Measurements from ENCODE around the gene WDR88.
"Not testable (repeated sequence)": the region's sequence is repeated elsewhere in the genome, so short reads cannot be mapped to it uniquely, and the experiment has no call there.

The WDR88 gene

DNA sequence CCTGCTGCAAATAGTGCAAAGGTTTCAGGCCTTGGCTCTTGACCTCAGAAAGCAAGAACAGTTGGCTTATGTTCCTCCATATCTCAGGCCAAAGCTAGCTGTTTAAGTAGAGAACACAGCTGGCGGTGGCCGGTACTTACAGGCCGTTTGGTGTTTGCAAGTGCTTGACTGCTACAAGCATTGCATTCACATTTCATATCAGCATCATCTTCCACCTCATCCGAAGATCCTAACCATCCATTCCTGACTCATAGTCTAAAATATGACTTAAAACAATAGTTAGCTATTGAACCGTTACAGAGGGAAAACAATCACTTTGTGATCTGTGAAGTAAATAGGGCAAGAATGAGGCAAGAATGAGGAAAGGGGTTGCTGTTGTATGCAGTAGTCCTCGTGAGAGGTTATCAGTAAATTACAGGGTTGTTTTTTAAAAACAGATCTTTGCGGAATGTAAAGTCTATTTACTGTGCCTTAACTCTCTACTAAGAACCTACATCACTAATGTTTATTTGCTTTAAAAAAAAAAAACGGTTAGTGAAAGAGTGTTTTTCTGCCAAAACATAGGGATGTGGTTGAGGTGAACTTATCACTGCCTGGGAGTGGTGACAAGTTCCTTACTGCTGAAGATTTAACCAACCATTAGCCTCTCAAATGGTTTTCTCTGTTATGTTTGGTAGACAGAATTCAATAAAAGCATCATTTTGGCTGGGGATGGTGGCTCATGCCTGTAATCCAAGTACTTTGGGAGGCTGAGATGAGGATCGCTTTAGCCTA is 21.6 kb upstream of the WDR88 start:
- Histone ChIP-seq H3K9me3 (ENCODE audit: control insufficient read depth, insufficient read depth, low read length) (no peaks in the 10 kb centered on the region), H3K4me1 (ENCODE audit: insufficient read depth, low read length) (no peaks in the 10 kb centered on the region), H3K36me3 (ENCODE audit: insufficient read depth, low read length) (peaks cover 7% of the 10 kb centered on the region), H3K9ac (ENCODE audit: low read depth, low read length) (no peak overlapping the region)

DNA sequence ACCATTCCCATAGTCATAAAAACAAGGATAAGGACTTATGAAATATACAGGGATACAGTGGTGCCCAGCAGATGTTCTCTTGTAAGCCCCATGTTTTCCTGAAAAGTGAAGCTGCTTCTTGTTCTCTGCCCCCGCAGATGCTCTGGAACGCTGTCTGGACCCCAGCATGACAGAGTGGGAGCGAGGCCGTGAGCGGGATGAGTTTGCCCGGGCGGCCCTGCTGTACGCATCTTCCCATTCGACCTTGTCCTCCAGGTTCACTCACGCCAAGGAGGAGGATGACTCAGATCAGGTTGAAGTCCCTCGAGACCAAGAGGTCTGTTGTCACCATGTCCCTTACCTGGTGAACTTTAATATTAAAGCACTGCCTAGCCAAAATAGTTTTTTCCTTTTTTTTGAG is 20.3 kb upstream of the WDR88 start:
- Histone ChIP-seq H3K4me1 (ENCODE audit: insufficient read depth, low read length) (no peaks in the 10 kb centered on the region), H3K9ac (ENCODE audit: low read depth, low read length) (no peak overlapping the region), H3K9me3 (ENCODE audit: control insufficient read depth, insufficient read depth, low read length) (no peaks in the 10 kb centered on the region), H3K36me3 (ENCODE audit: insufficient read depth, low read length) (peaks cover 7% of the 10 kb centered on the region)

DNA sequence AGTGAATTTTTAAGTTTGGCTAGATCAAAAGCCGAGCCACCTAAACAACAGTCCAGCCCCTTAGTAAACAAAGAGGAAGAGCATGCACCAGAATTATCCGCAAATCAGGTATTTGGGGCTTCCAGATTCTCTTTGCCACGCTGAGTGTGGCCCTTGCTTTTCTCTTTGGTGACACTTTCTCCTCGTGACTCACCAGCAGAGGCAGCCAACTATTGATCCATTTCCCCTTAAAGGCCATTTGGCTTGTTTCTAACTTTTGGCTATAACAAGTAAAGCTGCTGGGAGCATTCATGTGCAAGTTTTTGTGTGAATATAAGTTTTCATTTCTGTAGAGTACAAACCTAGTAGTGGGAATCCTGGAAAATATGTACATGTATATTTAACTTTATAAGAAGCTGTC is 17.6 kb upstream of the WDR88 start:
- Histone ChIP-seq H3K4me1 (ENCODE audit: insufficient read depth, low read length) (no peaks in the 10 kb centered on the region), H3K36me3 (ENCODE audit: insufficient read depth, low read length) (peaks cover 4% of the 10 kb centered on the region; the same call in 1 of the 2 replicates), H3K9me3 (ENCODE audit: control insufficient read depth, insufficient read depth, low read length) (no peaks in the 10 kb centered on the region), H3K9ac (ENCODE audit: low read depth, low read length) (no peak overlapping the region)

DNA sequence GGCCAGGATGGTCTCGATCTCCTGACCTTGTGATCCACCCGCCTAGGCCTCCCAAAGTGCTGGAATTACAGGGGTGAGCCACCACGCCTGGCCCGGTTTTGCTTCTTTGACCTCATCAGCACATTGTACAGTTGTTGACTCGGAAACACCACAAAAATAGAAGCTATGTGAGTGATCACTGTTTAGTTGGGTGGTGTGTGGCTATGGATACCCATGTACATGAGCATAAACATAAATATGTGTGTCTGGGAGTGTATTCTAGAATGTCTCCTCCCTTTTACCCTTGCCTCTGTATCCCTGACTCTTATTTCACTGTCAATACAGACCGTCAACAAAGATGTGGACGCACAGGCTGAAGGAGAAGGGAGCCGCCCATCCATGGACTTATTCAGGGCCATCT is 14.4 kb upstream of the WDR88 start:
- Histone ChIP-seq H3K9me3 (ENCODE audit: control insufficient read depth, insufficient read depth, low read length) (no peaks in the 10 kb centered on the region), H3K36me3 (ENCODE audit: insufficient read depth, low read length) (no peaks in the 10 kb centered on the region), H3K4me1 (ENCODE audit: insufficient read depth, low read length) (no peaks in the 10 kb centered on the region), H3K9ac (ENCODE audit: low read depth, low read length) (no peak overlapping the region)

DNA sequence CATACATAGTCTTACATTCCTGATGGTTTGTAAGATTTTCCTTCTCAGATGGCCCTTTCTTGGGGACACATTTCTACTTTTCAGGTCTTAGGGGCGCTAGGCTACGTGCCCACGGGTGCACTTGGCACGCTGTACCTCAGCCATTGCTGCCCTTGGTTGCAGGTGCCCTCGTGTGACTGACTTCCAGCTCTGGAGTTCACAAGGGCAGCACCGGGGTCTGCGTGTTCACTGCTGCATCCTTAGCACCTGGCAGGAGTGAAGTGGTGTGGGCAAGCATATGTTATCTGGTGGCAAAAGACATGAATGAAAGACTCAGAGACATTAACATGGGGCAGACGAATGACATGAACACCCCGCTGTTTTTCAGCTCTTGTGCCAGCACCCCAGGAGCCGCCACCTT is 13.3 kb upstream of the WDR88 start:
- H3K9ac ChIP-seq (ENCODE audit: low read depth, low read length) = no peak overlapping the region
- H3K9me3 ChIP-seq (ENCODE audit: control insufficient read depth, insufficient read depth, low read length) = no peaks in the 10 kb centered on the region
- no peaks in the 10 kb centered on the region for H3K36me3 ChIP-seq (ENCODE audit: insufficient read depth, low read length)
- H3K4me1 ChIP-seq (ENCODE audit: insufficient read depth, low read length) = no peaks in the 10 kb centered on the region

DNA sequence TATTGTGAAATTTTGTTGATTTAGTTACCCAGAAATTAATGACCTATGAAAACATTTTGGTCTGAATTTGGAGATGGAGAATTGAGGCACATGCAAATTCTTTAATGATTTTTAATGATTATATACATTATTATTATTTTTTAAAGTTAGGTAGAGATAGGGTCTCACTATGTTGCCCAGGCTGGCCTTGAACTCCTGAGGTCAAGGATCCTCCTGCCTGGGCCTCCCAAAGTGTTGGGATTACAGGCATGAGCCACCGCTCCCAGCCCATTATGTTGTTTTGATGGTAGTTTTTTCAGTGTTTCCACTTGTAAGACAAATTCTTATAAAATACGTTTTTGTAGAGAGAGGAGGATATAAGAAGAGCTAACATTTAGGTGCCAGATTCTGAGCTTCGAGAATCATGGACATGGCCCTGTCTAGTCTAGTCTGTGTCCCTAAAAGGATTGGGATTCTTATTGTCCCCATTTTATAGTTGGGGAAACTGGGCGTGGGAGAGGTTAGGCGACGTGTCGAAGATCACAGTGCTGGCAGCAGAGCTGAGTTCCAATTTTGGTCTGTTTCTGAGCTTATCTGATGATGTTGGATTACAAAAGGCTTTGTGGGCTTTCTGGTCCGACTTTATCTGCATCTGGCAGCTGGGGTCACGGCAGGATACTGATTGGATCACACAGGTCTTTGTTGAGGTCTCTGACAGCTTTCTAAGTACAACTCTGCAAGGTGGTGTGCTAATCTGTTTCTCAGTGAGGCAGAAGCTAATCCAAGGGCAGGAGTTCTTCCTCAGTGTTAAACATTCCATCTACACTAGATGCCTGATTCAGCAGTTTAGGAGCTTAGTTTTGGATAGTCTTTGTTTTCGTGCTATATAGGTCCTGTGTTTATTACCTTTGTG is 7.5 kb upstream of the WDR88 start:
- H3K36me3 ChIP-seq (ENCODE audit: insufficient read depth, low read length) = peaks cover 11% of the 10 kb centered on the region
- no peaks in the 10 kb centered on the region for H3K4me1 ChIP-seq (ENCODE audit: insufficient read depth, low read length)
- H3K9me3 ChIP-seq (ENCODE audit: control insufficient read depth, insufficient read depth, low read length) = no peaks in the 10 kb centered on the region
- no peak overlapping the region for H3K9ac ChIP-seq (ENCODE audit: low read depth, low read length)

DNA sequence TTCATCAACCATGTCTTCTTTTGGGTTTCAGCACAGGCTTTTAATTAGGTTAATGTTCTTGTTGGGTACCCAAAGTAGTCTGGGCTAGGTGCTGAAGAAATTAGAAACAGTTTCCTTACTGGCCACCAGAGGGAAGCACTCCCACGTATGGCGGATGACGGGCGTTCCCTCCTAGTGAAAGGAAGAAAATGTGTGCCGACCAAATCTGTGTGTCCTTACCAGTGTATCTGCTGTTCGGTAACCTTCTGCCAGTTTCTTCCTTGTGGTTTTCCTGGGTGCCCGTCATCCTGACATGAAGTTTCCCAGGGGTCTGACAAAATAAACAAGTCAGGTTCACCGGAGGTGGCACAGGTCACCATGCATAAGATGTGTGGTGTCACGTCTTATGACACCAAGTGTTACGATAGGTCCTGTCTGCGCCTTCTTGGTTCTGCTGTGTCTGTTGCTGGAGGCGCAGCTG is 6.0 kb upstream of the WDR88 start:
- no peaks in the 10 kb centered on the region for H3K9me3 ChIP-seq (ENCODE audit: control insufficient read depth, insufficient read depth, low read length)
- H3K9ac ChIP-seq (ENCODE audit: low read depth, low read length) = no peak overlapping the region
- H3K4me1 ChIP-seq (ENCODE audit: insufficient read depth, low read length) = no peaks in the 10 kb centered on the region
- H3K36me3 ChIP-seq (ENCODE audit: insufficient read depth, low read length) = peaks cover 11% of the 10 kb centered on the region

DNA sequence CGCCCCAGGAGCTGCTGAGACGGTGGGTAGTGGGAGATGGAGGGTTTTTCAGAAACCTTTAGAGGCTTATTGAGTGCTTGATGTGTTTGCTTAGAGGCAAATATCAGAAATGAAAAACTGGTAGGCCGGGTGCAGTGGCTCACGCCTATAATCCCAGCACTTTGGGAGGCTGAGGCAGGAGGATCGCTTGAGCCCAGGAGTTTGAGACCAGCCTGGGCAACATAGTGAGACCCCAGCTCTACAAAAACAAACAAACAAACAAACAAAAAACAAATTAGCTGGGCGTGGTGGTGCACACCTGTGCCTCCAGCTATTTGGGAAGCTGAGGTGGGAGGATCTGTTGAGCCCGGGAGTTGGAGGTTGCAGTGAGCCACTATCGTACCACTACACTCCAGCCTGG is 5.2 kb upstream of the WDR88 start:
- peaks cover 11% of the 10 kb centered on the region for H3K36me3 ChIP-seq (ENCODE audit: insufficient read depth, low read length)
- not testable (repeated sequence) for H3K4me1 ChIP-seq (ENCODE audit: insufficient read depth, low read length); H3K9ac ChIP-seq (ENCODE audit: low read depth, low read length); H3K9me3 ChIP-seq (ENCODE audit: control insufficient read depth, insufficient read depth, low read length)

DNA sequence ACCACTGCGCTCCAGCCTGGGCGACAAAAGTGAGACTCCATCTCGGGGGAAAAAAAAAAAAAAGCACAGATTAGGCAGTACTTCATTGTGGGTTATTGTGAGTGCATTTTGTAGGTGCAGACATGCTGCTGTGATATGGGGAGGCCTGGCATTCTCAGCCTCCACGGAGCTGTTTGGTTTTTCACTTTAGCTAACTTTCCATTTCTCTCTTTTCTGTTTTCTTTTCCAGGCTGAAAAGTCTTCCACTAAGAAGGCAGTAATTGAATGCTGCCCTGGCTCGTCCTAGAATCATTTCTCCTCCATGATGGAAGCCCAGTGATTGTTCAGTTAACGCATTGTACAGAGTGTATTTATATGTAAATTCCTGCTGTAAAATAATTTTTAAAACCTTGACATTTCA is 2.0 kb upstream of the WDR88 start:
- peaks cover 11% of the 10 kb centered on the region for H3K36me3 ChIP-seq (ENCODE audit: insufficient read depth, low read length)
- H3K9ac ChIP-seq (ENCODE audit: low read depth, low read length) = no peak overlapping the region
- H3K9me3 ChIP-seq (ENCODE audit: control insufficient read depth, insufficient read depth, low read length) = no peaks in the 10 kb centered on the region
- no peaks in the 10 kb centered on the region for H3K4me1 ChIP-seq (ENCODE audit: insufficient read depth, low read length)

DNA sequence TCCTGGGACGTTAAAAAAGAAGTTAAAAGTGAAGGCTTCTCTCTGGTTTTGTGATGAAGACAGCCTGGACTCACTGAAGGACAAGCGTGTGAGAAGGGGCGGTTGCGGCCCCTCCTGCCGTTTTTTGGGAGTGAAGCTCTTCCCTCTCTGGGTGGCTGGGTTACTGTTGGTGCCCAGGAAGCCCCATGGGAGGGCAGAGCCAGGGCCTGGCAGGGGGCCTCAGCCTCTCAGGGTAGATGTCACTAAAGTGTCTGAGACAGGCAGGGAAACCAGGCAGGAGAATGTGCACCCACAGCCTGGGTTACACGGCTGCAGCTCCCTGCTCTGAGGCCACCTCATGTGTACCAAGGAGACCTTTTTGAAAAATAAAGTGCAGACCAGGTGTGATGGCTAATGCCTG is 1.5 kb upstream of the WDR88 start:
- H3K36me3 ChIP-seq (ENCODE audit: insufficient read depth, low read length) = peaks cover 6% of the 10 kb centered on the region
- H3K4me1 ChIP-seq (ENCODE audit: insufficient read depth, low read length) = no peaks in the 10 kb centered on the region
- no peaks in the 10 kb centered on the region for H3K9me3 ChIP-seq (ENCODE audit: control insufficient read depth, insufficient read depth, low read length)
- H3K9ac ChIP-seq (ENCODE audit: low read depth, low read length) = no peak overlapping the region

DNA sequence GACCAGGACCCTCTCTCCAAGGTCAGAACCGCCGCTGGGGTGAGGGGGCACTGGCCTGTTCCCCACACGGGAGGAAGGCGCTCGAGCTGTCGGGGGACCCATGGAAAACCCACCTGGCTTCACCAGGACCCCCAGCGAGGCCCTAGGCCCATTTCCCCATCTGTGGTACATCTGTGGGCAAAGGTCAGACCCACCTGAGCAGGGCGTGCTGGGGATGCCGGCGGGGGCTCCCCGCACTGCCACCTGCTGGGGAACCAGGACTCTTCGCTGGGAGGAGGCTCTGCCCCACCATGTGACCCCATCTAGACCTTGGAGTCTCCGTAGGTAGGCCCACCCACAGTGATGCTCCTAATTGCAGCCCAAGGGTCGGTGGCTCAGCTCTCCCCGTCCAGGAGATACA is 511 bp downstream of the WDR88 start:
- Histone ChIP-seq H3K4me1 (ENCODE audit: insufficient read depth, low read length) (no peaks in the 10 kb centered on the region), H3K9ac (ENCODE audit: low read depth, low read length) (no peak overlapping the region), H3K9me3 (ENCODE audit: control insufficient read depth, insufficient read depth, low read length) (no peaks in the 10 kb centered on the region), H3K36me3 (ENCODE audit: insufficient read depth, low read length) (peaks cover 5% of the 10 kb centered on the region)

DNA sequence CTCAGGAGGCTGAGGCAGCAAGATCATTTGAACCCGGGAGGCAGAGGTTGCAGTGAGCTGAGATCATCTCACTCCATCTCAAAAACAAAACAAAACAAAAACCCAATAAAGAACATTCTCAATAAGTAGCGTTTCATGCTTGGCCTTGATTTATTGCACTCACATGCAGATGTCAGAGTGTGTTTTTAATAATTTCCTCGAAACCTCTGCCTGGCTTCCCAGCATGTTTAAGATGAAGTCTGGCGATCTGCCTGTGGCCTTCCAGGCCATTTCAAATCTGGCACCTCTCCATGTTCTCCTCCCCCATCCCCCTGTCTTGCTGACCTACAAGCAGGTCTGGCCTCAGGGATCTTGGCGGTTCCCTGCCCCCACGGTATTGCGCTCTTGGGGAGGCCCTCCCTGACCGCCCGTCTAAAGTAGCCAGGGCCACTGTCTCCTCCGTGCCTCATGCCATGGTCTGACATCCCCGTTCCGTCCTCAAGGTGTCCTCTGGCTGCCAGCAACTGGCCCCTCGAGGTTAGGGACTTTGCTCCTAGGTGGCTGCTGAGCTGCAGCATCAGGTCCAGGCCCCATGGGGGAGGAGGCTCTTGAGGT is 1.6 kb downstream of the WDR88 start:
- H3K9ac ChIP-seq (ENCODE audit: low read depth, low read length) = no peak overlapping the region
- no peaks in the 10 kb centered on the region; the same call in 1 of the 2 replicates for H3K36me3 ChIP-seq (ENCODE audit: insufficient read depth, low read length)
- no peaks in the 10 kb centered on the region for H3K9me3 ChIP-seq (ENCODE audit: control insufficient read depth, insufficient read depth, low read length)
- no peaks in the 10 kb centered on the region for H3K4me1 ChIP-seq (ENCODE audit: insufficient read depth, low read length)

DNA sequence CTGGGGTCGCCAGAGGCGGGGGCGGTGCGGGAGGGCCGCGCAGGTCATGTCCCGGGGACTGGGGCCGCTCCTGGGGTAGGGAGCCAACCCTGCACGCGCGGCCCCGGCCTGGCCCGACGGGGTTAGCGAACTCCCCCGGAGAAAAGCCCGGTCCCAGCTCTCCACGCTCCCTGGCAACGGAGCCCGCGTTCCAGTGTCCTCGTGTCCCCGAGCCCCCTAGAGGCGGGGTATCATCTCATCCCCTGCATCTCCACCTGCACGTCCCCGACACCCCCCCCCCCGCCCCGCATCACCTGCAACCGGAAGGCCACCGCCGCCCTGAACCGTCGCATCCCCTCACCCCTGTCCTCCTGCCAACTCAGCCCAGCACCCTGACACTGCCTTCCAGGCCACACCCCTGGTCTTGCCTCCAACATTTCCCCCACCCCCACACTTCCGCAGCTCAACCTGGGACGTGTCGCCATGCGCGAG is 2.7 kb downstream of the WDR88 start:
- H3K9ac ChIP-seq (ENCODE audit: low read depth, low read length) = peak overlapping the region; percentile 28; the same call in 1 of the 2 replicates
- H3K4me1 ChIP-seq (ENCODE audit: insufficient read depth, low read length) = peaks cover 4% of the 10 kb centered on the region; the same call in 1 of the 2 replicates
- H3K36me3 ChIP-seq (ENCODE audit: insufficient read depth, low read length) = no peaks in the 10 kb centered on the region
- H3K9me3 ChIP-seq (ENCODE audit: control insufficient read depth, insufficient read depth, low read length) = no peaks in the 10 kb centered on the region

DNA sequence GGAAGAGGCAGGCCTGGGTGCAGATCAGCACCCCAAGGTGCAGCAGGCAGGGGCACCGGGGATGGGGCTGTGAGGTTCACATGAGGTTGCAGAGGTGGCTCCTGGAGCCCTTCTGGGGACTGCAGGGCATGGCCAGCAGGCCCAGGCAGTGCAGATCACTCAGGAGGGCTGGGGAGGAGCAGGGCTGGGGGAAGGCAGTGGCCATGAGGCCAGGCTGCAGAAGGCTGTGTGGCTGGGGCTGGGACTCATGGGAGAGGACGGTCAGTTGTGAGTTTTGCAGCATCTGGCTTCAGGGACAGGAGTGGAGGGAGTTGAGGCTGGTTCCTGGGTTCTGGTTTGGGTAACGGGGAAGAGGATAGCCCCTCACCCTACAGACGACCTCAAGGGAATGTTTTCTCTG is 7.3 kb downstream of the WDR88 start:
- H3K9ac ChIP-seq (ENCODE audit: low read depth, low read length) = no peak overlapping the region
- H3K36me3 ChIP-seq (ENCODE audit: insufficient read depth, low read length) = no peaks in the 10 kb centered on the region
- no peaks in the 10 kb centered on the region for H3K9me3 ChIP-seq (ENCODE audit: control insufficient read depth, insufficient read depth, low read length)
- peaks cover 6% of the 10 kb centered on the region; the same call in 1 of the 2 replicates for H3K4me1 ChIP-seq (ENCODE audit: insufficient read depth, low read length)
